Heart left ventricle (tissue), 13 donors: ENCODE data around the gene SERTM2.

Source experiments
- POLR2A ChIP-seq, 2 donors: fragments of 450-650 bp; IDR thresholded peaks; one replicate each; pipeline ENCODE4 v1.6.1; 2017; ENCODE audit warnings: antibody characterized with exemption in 2 of 2, mild to moderate bottlenecking in 2 of 2, moderate library complexity in 2 of 2
- TF ChIP-seq, protein P1 (sequence below), 12 donors: fragments of 200-600 bp; sonication (generic) in 4 of 12; IDR thresholded peaks; one replicate each; pipeline versions ENCODE4 v1.5.0 to v1.8.0; 2018 to 2022; ENCODE audit warnings: antibody characterized with exemption in 12 of 12, mild to moderate bottlenecking in 5 of 12
- donor health status: ischemic (EF 13 %, LVEDD 7.1; RV severe dilation, severe dysfunction).
- donor health status: DM: no; HTN: yes; CAD: no.
- donor health status: DM: no; HTN: no; CAD: no.
- donor health status: ischemic (EF 25% LVEDD 6.9; RV normal size, moderate dysfunction).
- donor health status: ischemic (EF 25% LVEDD 5.7; RV mildly dilated, moderate dysfunction).
- donor health status: ischemic (EF 35%, LVEDD 5.7; RV mildly dilated, moderate dysfunction).
- donor health status: nonischemic (EF 11% LVEDD 7.7; RV severe dilation, severe dysfunction).
- donor health status: DM: yes; HTN: yes; CAD: no.
- donor health status: PGD.
- donor health status: ischemic (EF 29% LVEDD 5.4; RV normal size, mild dysfunction).
- donor health status: nonischemic (EF 23%, LVEDD 6.1; RV moderate dilation, normal function).

DNA sequence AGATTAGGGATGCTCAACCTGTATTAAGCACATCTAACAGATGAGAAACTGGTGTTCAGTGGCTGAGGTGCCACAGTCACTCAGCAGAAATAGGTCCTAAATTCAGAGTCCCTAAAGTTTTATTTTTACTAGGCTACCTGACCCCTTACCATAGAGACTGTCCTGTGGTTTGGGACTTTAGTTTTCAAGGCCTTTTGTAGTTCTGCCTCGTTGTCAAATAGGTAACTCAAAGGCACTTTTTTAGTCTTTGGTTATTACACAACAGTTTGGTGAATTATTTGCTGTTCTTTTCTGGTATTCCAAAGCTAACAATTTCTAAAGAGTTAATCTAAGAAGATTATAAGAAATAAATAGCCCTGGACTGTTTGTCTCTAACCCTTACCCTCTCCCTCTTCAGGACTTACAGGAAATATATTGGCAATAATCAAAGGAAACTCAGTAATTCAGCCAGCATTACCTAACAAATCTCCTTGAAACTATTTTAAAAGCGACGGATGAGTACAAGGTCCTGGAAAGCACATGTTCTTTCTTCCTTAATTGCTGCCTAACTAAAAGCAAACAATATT lies 12.8 kb upstream of the SERTM2 start:
- no peak for TF ChIP-seq POLR2A (IDR thresholded peaks at IDR 0.05)
- TF ChIP-seq, protein P1, sequence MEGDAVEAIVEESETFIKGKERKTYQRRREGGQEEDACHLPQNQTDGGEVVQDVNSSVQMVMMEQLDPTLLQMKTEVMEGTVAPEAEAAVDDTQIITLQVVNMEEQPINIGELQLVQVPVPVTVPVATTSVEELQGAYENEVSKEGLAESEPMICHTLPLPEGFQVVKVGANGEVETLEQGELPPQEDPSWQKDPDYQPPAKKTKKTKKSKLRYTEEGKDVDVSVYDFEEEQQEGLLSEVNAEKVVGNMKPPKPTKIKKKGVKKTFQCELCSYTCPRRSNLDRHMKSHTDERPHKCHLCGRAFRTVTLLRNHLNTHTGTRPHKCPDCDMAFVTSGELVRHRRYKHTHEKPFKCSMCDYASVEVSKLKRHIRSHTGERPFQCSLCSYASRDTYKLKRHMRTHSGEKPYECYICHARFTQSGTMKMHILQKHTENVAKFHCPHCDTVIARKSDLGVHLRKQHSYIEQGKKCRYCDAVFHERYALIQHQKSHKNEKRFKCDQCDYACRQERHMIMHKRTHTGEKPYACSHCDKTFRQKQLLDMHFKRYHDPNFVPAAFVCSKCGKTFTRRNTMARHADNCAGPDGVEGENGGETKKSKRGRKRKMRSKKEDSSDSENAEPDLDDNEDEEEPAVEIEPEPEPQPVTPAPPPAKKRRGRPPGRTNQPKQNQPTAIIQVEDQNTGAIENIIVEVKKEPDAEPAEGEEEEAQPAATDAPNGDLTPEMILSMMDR (IDR thresholded peaks at IDR 0.05) = no peak
